ENCODE results near the gene ZNF610.
"Not testable (repeated sequence)": the region's sequence is repeated elsewhere in the genome, so short reads cannot be mapped to it uniquely, and the experiment has no call there.

ZNF610 gene

GRCh38 chr19:52336117-52336790 lies at the start of gene ZNF610:
ZNF610 (plus strand) TSS chr19:52336243; CDS start chr19:52349173, 12,930 bp downstream.
- no peak for FAIRE-seq
- peak; percentile 36 for DNase-seq (ENCODE audit: insufficient read length, low spot score)

GRCh38 chr19:52286256-52286655 lies 49.8 kb upstream of the ZNF610 start:
- DNase-seq (ENCODE audit: insufficient read length, low spot score) (no peak), FAIRE-seq (no peak)

GRCh38 chr19:52291781-52292180 lies 44.3 kb upstream of the ZNF610 start:
- no peak for DNase-seq (ENCODE audit: insufficient read length, low spot score)
- no peak for FAIRE-seq

- not testable (repeated sequence) for FAIRE-seq; DNase-seq (ENCODE audit: insufficient read length, low spot score)
Measured at GRCh38 chr19:52292946-52293345, 43.1 kb upstream of the ZNF610 start.

- no peak for DNase-seq (ENCODE audit: insufficient read length, low spot score)
Measured at GRCh38 chr19:52296400-52296772, 39.7 kb upstream of the ZNF610 start.

GRCh38 chr19:52296773-52297600 lies 39.1 kb upstream of the ZNF610 start, which contains the start of gene ZNF480:
ZNF480 (plus strand) TSS chr19:52297169; CDS start chr19:52300413, 3,244 bp downstream.
- FAIRE-seq: no peak
- peak; percentile 69 for DNase-seq (ENCODE audit: insufficient read length, low spot score)

More at GRCh38 chr19:52296400-52296772, 39.7 kb upstream of the ZNF610 start:
- no peak for FAIRE-seq

GRCh38 chr19:52297601-52298364 lies 38.3 kb upstream of the ZNF610 start:
- FAIRE-seq: no peak
- DNase-seq (ENCODE audit: insufficient read length, low spot score): no peak

GRCh38 chr19:52307275-52307674 lies 28.8 kb upstream of the ZNF610 start:
- FAIRE-seq: no peak
- DNase-seq (ENCODE audit: insufficient read length, low spot score): no peak

- FAIRE-seq (no peak), DNase-seq (ENCODE audit: insufficient read length, low spot score) (no peak)
Measured at GRCh38 chr19:52322429-52322828, 13.6 kb upstream of the ZNF610 start.

- FAIRE-seq (no peak), DNase-seq (ENCODE audit: insufficient read length, low spot score) (no peak)
Measured at GRCh38 chr19:52331757-52332156, 4.3 kb upstream of the ZNF610 start.

GRCh38 chr19:52335768-52336116 lies 301 bp upstream of the ZNF610 start:
- no peak for DNase-seq (ENCODE audit: insufficient read length, low spot score)
- FAIRE-seq: no peak

GRCh38 chr19:52336791-52337381 lies 843 bp downstream of the ZNF610 start:
- DNase-seq (ENCODE audit: insufficient read length, low spot score) (no peak), FAIRE-seq (no peak)

GRCh38 chr19:52339022-52339421 lies 3.0 kb downstream of the ZNF610 start:
- FAIRE-seq; DNase-seq (ENCODE audit: insufficient read length, low spot score): not testable (repeated sequence)

GRCh38 chr19:52343548-52343947 lies 7.5 kb downstream of the ZNF610 start:
- DNase-seq (ENCODE audit: insufficient read length, low spot score) (peak; percentile 41), FAIRE-seq (peak; percentile 85)

- FAIRE-seq: no peak
Measured at GRCh38 chr19:52345162-52345561, 9.1 kb downstream of the ZNF610 start.

GRCh38 chr19:52351512-52351911 lies 15.5 kb downstream of the ZNF610 start:
- FAIRE-seq (no peak), DNase-seq (ENCODE audit: insufficient read length, low spot score) (no peak)

More at GRCh38 chr19:52345162-52345561, 9.1 kb downstream of the ZNF610 start:
- DNase-seq (ENCODE audit: insufficient read length, low spot score): no peak

GRCh38 chr19:52366414-52366824 lies 30.4 kb downstream of the ZNF610 start:
- FAIRE-seq (no peak), DNase-seq (ENCODE audit: insufficient read length, low spot score) (no peak)

- FAIRE-seq (peak; percentile 76), DNase-seq (ENCODE audit: insufficient read length, low spot score) (peak; percentile 93)
Measured at GRCh38 chr19:52369559-52370340, 33.7 kb downstream of the ZNF610 start, which contains the start of gene ZNF880. ZNF880 (plus strand) TSS chr19:52369923; CDS start chr19:52369966, 43 bp downstream.

GRCh38 chr19:52370341-52370710 lies 34.3 kb downstream of the ZNF610 start:
- no peak for DNase-seq (ENCODE audit: insufficient read length, low spot score)
- FAIRE-seq: no peak

GRCh38 chr19:52391135-52391534 lies 55.1 kb downstream of the ZNF610 start:
- FAIRE-seq (no peak), DNase-seq (ENCODE audit: insufficient read length, low spot score) (no peak)

Data from HTR-8/SVneo (cell line).